ENCODE data around the gene PRICKLE4.

DNA sequence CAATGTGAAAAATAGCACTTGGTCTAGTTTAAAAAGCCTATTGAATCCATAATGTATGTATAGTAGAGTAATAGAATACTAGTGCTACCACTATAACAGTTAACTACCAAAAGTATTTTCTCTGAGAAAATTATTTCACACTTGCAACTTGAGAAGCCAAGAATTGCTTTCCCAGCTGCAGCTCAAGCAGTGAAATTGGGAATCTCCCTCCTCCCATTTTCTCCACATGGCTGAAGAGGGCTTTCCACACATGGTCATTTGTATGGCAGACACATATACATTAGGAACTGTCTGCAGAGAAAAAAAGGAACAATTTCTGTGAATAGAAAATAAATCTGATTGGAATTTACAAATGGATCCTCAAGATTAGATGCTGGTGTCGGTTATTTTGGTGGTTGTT lies 41.4 kb downstream of the PRICKLE4 start:
- TF ChIP-seq ATF3 (IDR thresholded peaks at IDR 0.05) (no peak), CTCF (IDR thresholded peaks at IDR 0.05 in 2 of 3, conservative IDR thresholded peaks at IDR 0.05 in 1 of 3; ENCODE audit: borderline replicate concordance in 1 of 3, insufficient read depth in 1 of 3, low read depth in 2 of 3, low read length in 2 of 3) (no peak), CEBPB (IDR thresholded peaks at IDR 0.05; ENCODE audit: low read depth) (no peak), POLR2A (IDR thresholded peaks at IDR 0.05; ENCODE audit: borderline replicate concordance, extremely low read depth, insufficient read depth, insufficient read length) (no peak), MAX (IDR thresholded peaks at IDR 0.05) (no peak), FOSL1 (IDR thresholded peaks at IDR 0.05; ENCODE audit: low read depth) (no peak)

All from HCT116 (cell line).